HepG2 (cell line): Measurements from ENCODE around the gene PRDX3. TPM values are rescaled to one million over a fixed set of nuclear protein-coding genes. Genes with fewer than 3 reads are reported as not detected.
A peak's percentile ranks its signal among the peaks of the same experiment; 100 is the strongest.

Source experiments
- BRD4 ChIP-seq: sonication (generic); formaldehyde crosslinking; IDR thresholded peaks from 2 replicates; pipeline ENCODE4 v1.4.0; 2020; ENCODE audit warnings: missing genetic modification reagents
- GZF1 ChIP-seq: sonication (generic); formaldehyde crosslinking; IDR thresholded peaks from 2 replicates; pipeline ENCODE4 v1.5.1; 2020; ENCODE audit warnings: mild to moderate bottlenecking, missing genetic modification reagents
- ZNF235 ChIP-seq: sonication (generic); formaldehyde crosslinking; IDR thresholded peaks from 2 replicates; pipeline ENCODE4 v1.8.1; 2023; ENCODE audit warnings: mild to moderate bottlenecking, missing genetic modification reagents, borderline replicate concordance
- polyA plus RNA-seq, 8 experiments: library from polyadenylated mRNA; depleted of rRNA in 3 of 8; stranded (reverse) in 7 of 8; unstranded in 1 of 8; fragments of >200 nt; fragmentation: Illumina TruSeq in 4 of 8; extraction: Trizol in 4 of 8; gene quantifications; 2 replicates each; pipeline versions ENCODE4 v1.2.1 to v1.2.3, GENCODE V29; 2011 to 2016; ENCODE audit warnings: low read depth in 4 of 8, missing spikeins in 1 of 8, mixed read lengths in 1 of 8; ENCODE audit not compliant: insufficient read depth in 1 of 8
- total RNA-seq, 5 experiments: library from RNA; depleted of rRNA; stranded (reverse); fragments of >200 nt; fragmentation: Illumina TruSeq; extraction: Trizol; gene quantifications; 2 replicates each; pipeline ENCODE4 v1.2.3, GENCODE V29; 2016; ENCODE audit warnings: low read depth in 1 of 5
- TF ChIP-seq, protein P1 (sequence below), 2 experiments: sonication (generic) in 1 of 2; formaldehyde crosslinking in 1 of 2; IDR thresholded peaks; 2 replicates each; pipeline versions ENCODE4 v1.5.1 to v1.6.1; 2011 to 2020; ENCODE audit warnings: borderline replicate concordance in 1 of 2, low read depth in 1 of 2, low read length in 1 of 2, mild to moderate bottlenecking in 1 of 2, missing genetic modification reagents in 1 of 2, moderate library complexity in 1 of 2
- TF ChIP-seq, protein P2 (sequence below): sonication (generic); formaldehyde crosslinking; IDR thresholded peaks from 2 replicates; pipeline ENCODE4 v1.8.0; 2022; ENCODE audit warnings: missing genetic modification reagents, mild to moderate bottlenecking, borderline replicate concordance
- TF ChIP-seq, protein P3 (sequence below): sonication (generic); formaldehyde crosslinking; IDR thresholded peaks from 2 replicates; pipeline ENCODE4 v1.8.1; 2023; ENCODE audit warnings: mild to moderate bottlenecking, moderate library complexity, missing genetic modification reagents
- TF ChIP-seq, protein P4 (sequence below): sonication (generic); formaldehyde crosslinking; IDR thresholded peaks from 2 replicates; pipeline ENCODE4 v1.4.0; 2020; ENCODE audit warnings: mild to moderate bottlenecking, missing genetic modification reagents
- TF ChIP-seq, protein P5 (sequence below): sonication (generic); formaldehyde crosslinking; IDR thresholded peaks from 2 replicates; pipeline ENCODE4 v1.8.1; 2023; ENCODE audit warnings: mild to moderate bottlenecking, missing genetic modification reagents

Gene PRDX3
- total and polyA plus RNA-seq, 2 of the 13 experiments (the other 11 are each of a cell fraction or from before 2014, with no cell fraction given) = 407 to 565 TPM

DNA sequence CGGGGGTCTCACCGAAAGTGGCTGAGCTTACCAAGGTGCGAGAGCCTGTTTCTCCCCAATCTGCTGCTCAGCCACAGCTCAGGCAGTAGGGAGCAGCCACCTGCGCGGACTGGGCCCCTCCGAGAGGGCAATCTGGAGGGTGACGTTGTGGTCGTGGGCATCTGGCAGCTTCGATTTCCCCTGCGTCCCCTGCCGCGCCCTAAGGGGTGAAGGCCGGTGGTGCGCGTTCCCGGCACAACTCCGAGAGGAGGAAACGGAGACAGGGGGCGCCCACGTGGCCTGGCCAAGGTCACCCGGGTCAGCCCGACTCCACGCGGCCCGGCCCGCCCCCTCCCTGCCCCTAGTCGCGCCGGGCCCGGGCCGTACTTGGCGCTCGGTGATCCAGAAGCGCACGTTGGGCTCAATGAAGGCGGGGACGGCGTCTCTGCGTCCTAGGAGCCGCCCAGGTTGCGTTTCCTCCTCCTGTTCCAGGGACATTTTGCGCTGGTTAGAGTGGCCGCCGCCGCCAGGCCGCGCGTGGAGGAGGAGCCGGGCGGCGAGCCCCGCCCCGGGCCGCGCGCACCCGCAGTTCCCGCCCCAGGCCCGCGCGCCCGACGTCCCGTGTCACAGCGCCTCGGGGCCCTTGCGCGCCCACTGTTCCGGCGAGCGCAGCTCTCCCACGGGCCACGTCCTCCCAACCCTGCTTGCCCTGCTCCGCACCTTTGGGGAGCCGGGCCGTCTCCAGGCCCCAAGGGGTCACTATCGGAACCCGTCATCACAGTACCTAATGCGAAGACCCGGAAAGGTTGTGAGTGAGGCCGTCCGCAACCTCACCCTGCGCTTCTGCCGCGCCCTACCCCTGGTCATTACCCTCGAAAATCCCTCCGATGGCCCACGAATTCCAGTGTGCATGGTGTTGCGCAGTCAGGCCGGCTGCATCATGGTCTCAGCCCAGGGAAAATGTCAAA, 13.2 kb downstream of the PRDX3 start, which contains the start of gene SFXN4 (continued):
- TF ChIP-seq, protein P1, sequence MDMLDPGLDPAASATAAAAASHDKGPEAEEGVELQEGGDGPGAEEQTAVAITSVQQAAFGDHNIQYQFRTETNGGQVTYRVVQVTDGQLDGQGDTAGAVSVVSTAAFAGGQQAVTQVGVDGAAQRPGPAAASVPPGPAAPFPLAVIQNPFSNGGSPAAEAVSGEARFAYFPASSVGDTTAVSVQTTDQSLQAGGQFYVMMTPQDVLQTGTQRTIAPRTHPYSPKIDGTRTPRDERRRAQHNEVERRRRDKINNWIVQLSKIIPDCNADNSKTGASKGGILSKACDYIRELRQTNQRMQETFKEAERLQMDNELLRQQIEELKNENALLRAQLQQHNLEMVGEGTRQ (IDR thresholded peaks at IDR 0.05; ENCODE audit: low read depth, low read length) = peak; percentile 49
- TF ChIP-seq, protein P1 (CRISPR knock-in tag; IDR thresholded peaks at IDR 0.05; ENCODE audit: borderline replicate concordance) = peak; percentile 84; the same call in 1 of the 2 replicates
- TF ChIP-seq, protein P2, sequence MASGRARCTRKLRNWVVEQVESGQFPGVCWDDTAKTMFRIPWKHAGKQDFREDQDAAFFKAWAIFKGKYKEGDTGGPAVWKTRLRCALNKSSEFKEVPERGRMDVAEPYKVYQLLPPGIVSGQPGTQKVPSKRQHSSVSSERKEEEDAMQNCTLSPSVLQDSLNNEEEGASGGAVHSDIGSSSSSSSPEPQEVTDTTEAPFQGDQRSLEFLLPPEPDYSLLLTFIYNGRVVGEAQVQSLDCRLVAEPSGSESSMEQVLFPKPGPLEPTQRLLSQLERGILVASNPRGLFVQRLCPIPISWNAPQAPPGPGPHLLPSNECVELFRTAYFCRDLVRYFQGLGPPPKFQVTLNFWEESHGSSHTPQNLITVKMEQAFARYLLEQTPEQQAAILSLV (CRISPR knock-in tag) = peak; percentile 52; the same call in 1 of the 2 replicates
- TF ChIP-seq, protein P3, sequence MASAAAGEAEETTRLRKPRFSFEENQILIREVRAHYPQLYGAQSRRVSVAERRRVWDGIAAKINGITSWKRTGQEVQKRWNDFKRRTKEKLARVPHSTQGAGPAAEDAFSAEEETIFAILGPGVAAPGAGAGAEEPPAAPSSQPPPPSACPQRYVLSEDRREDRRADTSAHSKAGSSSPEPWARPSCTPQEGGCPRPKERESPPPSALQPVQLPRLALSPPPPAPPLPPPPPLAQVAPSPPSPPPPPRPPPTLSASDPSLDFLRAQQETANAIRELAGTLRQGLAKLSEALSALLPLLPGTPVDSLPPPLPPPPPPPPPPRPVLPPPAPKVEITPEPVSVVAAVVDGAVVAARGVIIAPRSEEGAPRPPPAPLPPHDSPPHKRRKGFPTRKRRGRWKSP (CRISPR knock-in tag) = peak; percentile 79; the same call in 1 of the 2 replicates
- TF ChIP-seq ZNF235 (CRISPR knock-in tag) (0 out of 2 replicates have a peak, but pooled peaks have one; percentile 42), BRD4 (CRISPR knock-in tag) (peak; percentile 35), GZF1 (CRISPR knock-in tag) (no peak)
- TF ChIP-seq, protein P4, sequence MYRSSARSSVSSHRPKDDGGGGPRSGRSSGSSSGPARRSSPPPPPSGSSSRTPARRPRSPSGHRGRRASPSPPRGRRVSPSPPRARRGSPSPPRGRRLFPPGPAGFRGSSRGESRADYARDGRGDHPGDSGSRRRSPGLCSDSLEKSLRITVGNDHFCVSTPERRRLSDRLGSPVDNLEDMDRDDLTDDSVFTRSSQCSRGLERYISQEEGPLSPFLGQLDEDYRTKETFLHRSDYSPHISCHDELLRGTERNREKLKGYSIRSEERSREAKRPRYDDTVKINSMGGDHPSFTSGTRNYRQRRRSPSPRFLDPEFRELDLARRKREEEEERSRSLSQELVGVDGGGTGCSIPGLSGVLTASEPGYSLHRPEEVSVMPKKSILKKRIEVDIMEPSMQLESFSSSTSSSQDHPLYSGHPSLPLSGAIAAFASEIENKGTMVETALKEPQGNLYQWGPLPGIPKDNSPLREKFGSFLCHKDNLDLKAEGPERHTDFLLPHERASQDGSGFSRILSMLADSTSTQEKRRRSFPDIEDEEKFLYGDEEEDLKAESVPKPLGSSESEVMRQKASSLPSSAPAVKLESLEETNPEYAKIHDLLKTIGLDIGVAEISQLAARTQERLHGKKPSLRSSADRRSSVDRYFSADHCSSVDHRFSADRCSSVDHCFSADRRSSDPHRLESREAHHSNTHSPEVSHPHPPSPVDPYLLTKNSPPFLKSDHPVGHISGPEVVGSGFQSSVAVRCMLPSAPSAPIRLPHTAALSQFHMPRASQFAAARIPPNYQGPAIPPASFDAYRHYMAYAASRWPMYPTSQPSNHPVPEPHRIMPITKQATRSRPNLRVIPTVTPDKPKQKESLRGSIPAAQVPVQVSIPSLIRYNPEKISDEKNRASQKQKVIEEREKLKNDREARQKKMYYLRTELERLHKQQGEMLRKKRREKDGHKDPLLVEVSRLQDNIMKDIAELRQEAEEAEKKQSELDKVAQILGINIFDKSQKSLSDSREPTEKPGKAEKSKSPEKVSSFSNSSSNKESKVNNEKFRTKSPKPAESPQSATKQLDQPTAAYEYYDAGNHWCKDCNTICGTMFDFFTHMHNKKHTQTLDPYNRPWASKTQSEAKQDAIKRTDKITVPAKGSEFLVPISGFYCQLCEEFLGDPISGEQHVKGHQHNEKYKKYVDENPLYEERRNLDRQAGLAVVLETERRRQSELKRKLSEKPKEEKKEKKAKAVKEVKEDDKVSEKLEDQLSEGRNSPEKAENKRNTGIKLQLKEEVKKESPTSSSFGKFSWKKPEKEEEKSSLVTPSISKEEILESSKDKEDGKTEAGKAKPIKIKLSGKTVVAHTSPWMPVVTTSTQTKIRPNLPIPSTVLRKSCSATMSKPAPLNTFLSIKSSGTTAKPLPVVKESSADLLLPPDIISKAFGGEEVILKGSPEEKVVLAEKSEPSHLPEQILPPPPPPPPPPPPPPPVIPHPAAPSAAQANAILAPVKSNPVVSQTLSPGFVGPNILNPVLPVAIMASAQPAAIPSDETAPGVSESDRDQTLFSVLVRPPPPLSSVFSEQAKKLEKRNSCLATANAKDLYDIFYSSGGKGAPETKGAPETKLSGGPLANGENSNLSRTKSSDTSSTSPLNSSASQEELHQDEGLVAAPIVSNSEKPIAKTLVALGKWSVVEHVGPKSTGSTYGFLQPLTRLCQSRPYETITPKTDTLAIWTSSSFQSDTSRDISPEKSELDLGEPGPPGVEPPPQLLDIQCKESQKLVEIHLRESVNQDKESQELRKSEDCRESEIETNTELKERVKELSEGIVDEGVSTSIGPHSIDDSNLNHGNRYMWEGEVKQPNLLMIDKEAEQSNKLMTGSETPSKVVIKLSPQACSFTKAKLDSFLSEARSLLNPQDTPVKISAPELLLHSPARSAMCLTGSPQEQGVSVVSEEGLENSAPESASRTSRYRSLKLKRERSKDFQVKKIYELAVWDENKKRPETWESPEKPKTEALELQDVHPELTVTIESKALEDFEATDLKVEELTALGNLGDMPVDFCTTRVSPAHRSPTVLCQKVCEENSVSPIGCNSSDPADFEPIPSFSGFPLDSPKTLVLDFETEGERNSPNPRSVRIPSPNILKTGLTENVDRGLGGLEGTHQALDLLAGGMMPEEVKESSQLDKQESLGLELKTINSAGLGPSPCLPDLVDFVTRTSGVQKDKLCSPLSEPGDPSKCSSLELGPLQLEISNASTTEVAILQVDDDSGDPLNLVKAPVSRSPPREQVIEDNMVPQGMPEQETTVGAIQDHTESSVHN (CRISPR knock-in tag) = no peak
- TF ChIP-seq, protein P5, sequence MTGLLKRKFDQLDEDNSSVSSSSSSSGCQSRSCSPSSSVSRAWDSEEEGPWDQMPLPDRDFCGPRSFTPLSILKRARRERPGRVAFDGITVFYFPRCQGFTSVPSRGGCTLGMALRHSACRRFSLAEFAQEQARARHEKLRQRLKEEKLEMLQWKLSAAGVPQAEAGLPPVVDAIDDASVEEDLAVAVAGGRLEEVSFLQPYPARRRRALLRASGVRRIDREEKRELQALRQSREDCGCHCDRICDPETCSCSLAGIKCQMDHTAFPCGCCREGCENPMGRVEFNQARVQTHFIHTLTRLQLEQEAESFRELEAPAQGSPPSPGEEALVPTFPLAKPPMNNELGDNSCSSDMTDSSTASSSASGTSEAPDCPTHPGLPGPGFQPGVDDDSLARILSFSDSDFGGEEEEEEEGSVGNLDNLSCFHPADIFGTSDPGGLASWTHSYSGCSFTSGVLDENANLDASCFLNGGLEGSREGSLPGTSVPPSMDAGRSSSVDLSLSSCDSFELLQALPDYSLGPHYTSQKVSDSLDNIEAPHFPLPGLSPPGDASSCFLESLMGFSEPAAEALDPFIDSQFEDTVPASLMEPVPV = 0 out of 2 replicates have a peak, but pooled peaks have one; percentile 27
